ENCODE results near the gene REXO1. TPM values are rescaled to one million over a fixed set of nuclear protein-coding genes. Genes with fewer than 3 reads are reported as not detected.

REXO1 gene
- total RNA-seq, 2 donors from 2014 or later: 98.7 to 107 TPM

GRCh38 chr19:1794424-1795172 lies 53.7 kb downstream of the REXO1 start:
- peaks cover 4% of the 10 kb centered on the region for H3K4me1 Mint-ChIP-seq
- H3K27ac Mint-ChIP-seq: no peak overlapping the region
- H3K4me3 Mint-ChIP-seq: no peak overlapping the region
- ATAC-seq (no peak), DNase-seq (no peak)
- H3K9me3 ChIP-seq (ENCODE audit: control insufficient read depth, low read length, poor library complexity, severe bottlenecking): no peaks in the 10 kb centered on the region
- peaks cover 7% of the 10 kb centered on the region for H3K27me3 Mint-ChIP-seq
- H3K36me3 Mint-ChIP-seq (ENCODE audit: low read depth): no peaks in the 10 kb centered on the region

- DNase-seq (no peak), ATAC-seq (no peak)
- no peaks in the 10 kb centered on the region for H3K9me3 ChIP-seq (ENCODE audit: control insufficient read depth, low read length, poor library complexity, severe bottlenecking)
- peaks cover 15% of the 10 kb centered on the region for H3K27me3 Mint-ChIP-seq
- H3K4me1 Mint-ChIP-seq: peaks cover 4% of the 10 kb centered on the region
- no peak overlapping the region for H3K27ac Mint-ChIP-seq
- H3K4me3 Mint-ChIP-seq: no peak overlapping the region
- H3K36me3 Mint-ChIP-seq (ENCODE audit: low read depth): no peaks in the 10 kb centered on the region
Observed at GRCh38 chr19:1791879-1792278, 56.4 kb downstream of the REXO1 start.

- ATAC-seq: no peak
- no peak for DNase-seq
- H3K36me3 Mint-ChIP-seq (ENCODE audit: low read depth): no peaks in the 10 kb centered on the region
- no peak overlapping the region for H3K4me3 Mint-ChIP-seq
- no peaks in the 10 kb centered on the region for H3K4me1 Mint-ChIP-seq
- H3K27me3 Mint-ChIP-seq: peaks cover 20% of the 10 kb centered on the region
- H3K27ac Mint-ChIP-seq: no peak overlapping the region
- H3K9me3 ChIP-seq (ENCODE audit: control insufficient read depth, low read length, poor library complexity, severe bottlenecking): no peaks in the 10 kb centered on the region
Observed at GRCh38 chr19:1790054-1790792, 58.1 kb downstream of the REXO1 start.

- H3K27ac Mint-ChIP-seq: no peak overlapping the region
- ATAC-seq (no peak), DNase-seq (no peak)
- no peak overlapping the region for H3K4me3 Mint-ChIP-seq
- H3K9me3 ChIP-seq (ENCODE audit: control insufficient read depth, low read length, poor library complexity, severe bottlenecking): no peaks in the 10 kb centered on the region
- no peaks in the 10 kb centered on the region for H3K4me1 Mint-ChIP-seq
- peaks cover 23% of the 10 kb centered on the region for H3K27me3 Mint-ChIP-seq
- H3K36me3 Mint-ChIP-seq (ENCODE audit: low read depth): no peaks in the 10 kb centered on the region
Observed at GRCh38 chr19:1789261-1790041, 58.8 kb downstream of the REXO1 start.

- ATAC-seq: no peak
- DNase-seq: no peak
- Mint-ChIP-seq H3K4me3 (no peak overlapping the region), H3K4me1 (no peaks in the 10 kb centered on the region), H3K27ac (no peak overlapping the region), H3K36me3 (ENCODE audit: low read depth) (no peaks in the 10 kb centered on the region), H3K27me3 (peaks cover 33% of the 10 kb centered on the region)
- no peaks in the 10 kb centered on the region for H3K9me3 ChIP-seq (ENCODE audit: control insufficient read depth, low read length, poor library complexity, severe bottlenecking)
Observed at GRCh38 chr19:1787116-1787515, 61.2 kb downstream of the REXO1 start.

- H3K4me1 Mint-ChIP-seq: no peaks in the 10 kb centered on the region
- H3K27ac Mint-ChIP-seq: no peak overlapping the region
- peaks cover 33% of the 10 kb centered on the region for H3K27me3 Mint-ChIP-seq
- no peaks in the 10 kb centered on the region for H3K36me3 Mint-ChIP-seq (ENCODE audit: low read depth)
- DNase-seq: no peak
- H3K9me3 ChIP-seq (ENCODE audit: control insufficient read depth, low read length, poor library complexity, severe bottlenecking): peaks cover 4% of the 10 kb centered on the region
- no peak for ATAC-seq
- H3K4me3 Mint-ChIP-seq: no peak overlapping the region
Observed at GRCh38 chr19:1786668-1787067, 61.6 kb downstream of the REXO1 start.

GRCh38 chr19:1785310-1785709 lies 63.0 kb downstream of the REXO1 start:
- ATAC-seq (no peak), DNase-seq (no peak)
- H3K4me3 Mint-ChIP-seq: no peak overlapping the region
- H3K27ac Mint-ChIP-seq: no peak overlapping the region
- H3K27me3 Mint-ChIP-seq: peaks cover 43% of the 10 kb centered on the region
- H3K4me1 Mint-ChIP-seq: no peaks in the 10 kb centered on the region
- peaks cover 6% of the 10 kb centered on the region for H3K9me3 ChIP-seq (ENCODE audit: control insufficient read depth, low read length, poor library complexity, severe bottlenecking)
- no peaks in the 10 kb centered on the region for H3K36me3 Mint-ChIP-seq (ENCODE audit: low read depth)

- H3K36me3 Mint-ChIP-seq (ENCODE audit: low read depth): peaks cover 3% of the 10 kb centered on the region
- H3K4me3 Mint-ChIP-seq: no peak overlapping the region
- no peak for DNase-seq
- no peak overlapping the region for H3K27ac Mint-ChIP-seq
- peaks cover 53% of the 10 kb centered on the region for H3K27me3 Mint-ChIP-seq
- no peak for ATAC-seq
- peaks cover 6% of the 10 kb centered on the region for H3K9me3 ChIP-seq (ENCODE audit: control insufficient read depth, low read length, poor library complexity, severe bottlenecking)
- peaks cover 4% of the 10 kb centered on the region for H3K4me1 Mint-ChIP-seq
Observed at GRCh38 chr19:1783874-1784273, 64.4 kb downstream of the REXO1 start.

- ATAC-seq: no peak
- no peak overlapping the region for H3K27ac Mint-ChIP-seq
- H3K9me3 ChIP-seq (ENCODE audit: control insufficient read depth, low read length, poor library complexity, severe bottlenecking): peaks cover 6% of the 10 kb centered on the region
- H3K27me3 Mint-ChIP-seq: peaks cover 54% of the 10 kb centered on the region
- no peak for DNase-seq
- no peak overlapping the region for H3K4me3 Mint-ChIP-seq
- H3K4me1 Mint-ChIP-seq: peaks cover 5% of the 10 kb centered on the region
- peaks cover 3% of the 10 kb centered on the region for H3K36me3 Mint-ChIP-seq (ENCODE audit: low read depth)
Observed at GRCh38 chr19:1783354-1783753, 64.9 kb downstream of the REXO1 start.

GRCh38 chr19:1782521-1782920 lies 65.8 kb downstream of the REXO1 start:
- DNase-seq (no peak), ATAC-seq (no peak)
- H3K4me3 Mint-ChIP-seq: no peak overlapping the region
- H3K36me3 Mint-ChIP-seq (ENCODE audit: low read depth): peaks cover 3% of the 10 kb centered on the region
- H3K27ac Mint-ChIP-seq: no peak overlapping the region
- H3K4me1 Mint-ChIP-seq: peaks cover 5% of the 10 kb centered on the region
- peaks cover 56% of the 10 kb centered on the region for H3K27me3 Mint-ChIP-seq
- H3K9me3 ChIP-seq (ENCODE audit: control insufficient read depth, low read length, poor library complexity, severe bottlenecking): peaks cover 6% of the 10 kb centered on the region

- peaks cover 5% of the 10 kb centered on the region for H3K4me1 Mint-ChIP-seq
- no peak overlapping the region for H3K4me3 Mint-ChIP-seq
- peaks cover 62% of the 10 kb centered on the region for H3K27me3 Mint-ChIP-seq
- no peak for DNase-seq
- H3K36me3 Mint-ChIP-seq (ENCODE audit: low read depth): peaks cover 6% of the 10 kb centered on the region
- H3K27ac Mint-ChIP-seq: no peak overlapping the region
- peaks cover 6% of the 10 kb centered on the region for H3K9me3 ChIP-seq (ENCODE audit: control insufficient read depth, low read length, poor library complexity, severe bottlenecking)
- ATAC-seq: no peak
Observed at GRCh38 chr19:1780272-1780958, 67.9 kb downstream of the REXO1 start.

- H3K9me3 ChIP-seq (ENCODE audit: control insufficient read depth, low read length, poor library complexity, severe bottlenecking): peaks cover 6% of the 10 kb centered on the region
- H3K27me3 Mint-ChIP-seq: peaks cover 58% of the 10 kb centered on the region
- no peak for ATAC-seq
- DNase-seq: no peak
- H3K4me1 Mint-ChIP-seq: peaks cover 5% of the 10 kb centered on the region
- no peak overlapping the region for H3K27ac Mint-ChIP-seq
- H3K4me3 Mint-ChIP-seq: no peak overlapping the region
- peaks cover 6% of the 10 kb centered on the region for H3K36me3 Mint-ChIP-seq (ENCODE audit: low read depth)
Observed at GRCh38 chr19:1779574-1779973, 68.7 kb downstream of the REXO1 start.

- no peak overlapping the region for H3K4me3 Mint-ChIP-seq
- peaks cover 60% of the 10 kb centered on the region for H3K27me3 Mint-ChIP-seq
- no peak overlapping the region for H3K27ac Mint-ChIP-seq
- ATAC-seq (no peak), DNase-seq (no peak)
- peaks cover 8% of the 10 kb centered on the region for H3K36me3 Mint-ChIP-seq (ENCODE audit: low read depth)
- peaks cover 5% of the 10 kb centered on the region for H3K4me1 Mint-ChIP-seq
- H3K9me3 ChIP-seq (ENCODE audit: control insufficient read depth, low read length, poor library complexity, severe bottlenecking): peaks cover 6% of the 10 kb centered on the region
Observed at GRCh38 chr19:1777149-1777548, 71.1 kb downstream of the REXO1 start.
